GM11168 (cell line): ENCODE measurements around the gene NOTCH2NLA.
"Not testable (repeated sequence)": the region's sequence is repeated elsewhere in the genome, so short reads cannot be mapped to it uniquely, and the experiment has no call there.

Source experiments
- in situ Hi-C: fragments of 300-500 bp; cut with MboI; formaldehyde crosslinking; loops from one replicate; pipeline ENCODE4 v1.12.0; 2022; ENCODE audit warnings: low sequenced_read_pairs; ENCODE audit not compliant: unreplicated experiment

The NOTCH2NLA gene

DNA sequence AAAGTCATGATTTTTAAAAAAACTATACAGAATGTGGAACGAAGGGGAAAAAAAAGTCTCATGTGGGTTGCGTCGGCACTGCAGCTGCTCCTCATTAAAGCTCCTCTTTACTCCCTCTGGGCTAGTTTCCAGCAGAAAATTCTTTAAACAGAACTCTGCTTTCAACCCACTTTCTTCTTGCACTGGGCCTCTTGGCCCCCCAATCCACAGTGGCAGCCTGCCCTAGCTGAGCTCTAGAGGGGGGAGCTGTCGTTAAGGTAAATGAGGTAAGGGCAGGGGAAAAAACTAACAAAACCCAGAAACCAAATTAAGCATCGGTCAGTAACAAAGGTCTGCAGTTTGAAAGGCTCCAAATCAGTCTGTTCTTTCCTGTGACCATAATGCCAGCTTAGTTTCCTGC lies 54.3 kb downstream of the NOTCH2NLA start:
- in situ Hi-C loops, result not testable (repeated sequence)

DNA sequence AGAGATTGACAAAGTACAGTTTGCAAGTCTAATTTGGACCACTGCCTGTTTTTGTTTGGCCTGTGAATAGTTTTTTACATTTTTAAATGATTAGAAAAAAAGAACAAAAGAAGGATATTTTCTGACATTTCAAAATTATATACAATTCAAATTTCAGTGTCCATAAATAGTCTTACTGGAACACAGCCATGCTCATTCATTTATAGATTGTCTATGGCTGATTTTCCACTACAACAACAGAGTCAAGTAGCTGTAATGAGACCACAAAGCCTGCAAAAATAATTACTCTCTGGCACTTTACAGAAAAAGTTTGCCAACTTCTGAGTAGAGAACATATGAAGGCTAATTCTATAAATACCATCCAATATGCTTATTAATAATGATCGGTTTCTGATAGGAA lies 61.1 kb downstream of the NOTCH2NLA start:
- in situ Hi-C loops, result not testable (repeated sequence)

DNA sequence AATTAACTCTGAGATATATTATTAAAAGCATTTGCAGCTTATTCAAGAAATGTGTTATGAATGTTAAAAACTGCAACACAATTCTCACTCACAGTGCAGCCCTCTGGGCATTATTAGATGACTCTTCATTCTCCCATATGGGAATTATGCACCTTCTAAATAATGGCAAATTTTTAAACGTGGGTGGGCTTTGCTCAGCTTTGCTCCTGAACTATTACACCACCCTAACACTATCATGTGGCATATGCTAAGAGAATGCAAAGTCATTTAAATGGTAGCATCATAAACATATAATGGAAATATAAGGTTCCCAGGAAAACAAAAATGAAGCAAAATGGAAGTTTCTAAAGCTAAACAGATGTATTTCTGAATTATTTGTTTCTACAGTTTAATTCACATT lies 61.5 kb downstream of the NOTCH2NLA start:
- in situ Hi-C loops, result not testable (repeated sequence)

DNA sequence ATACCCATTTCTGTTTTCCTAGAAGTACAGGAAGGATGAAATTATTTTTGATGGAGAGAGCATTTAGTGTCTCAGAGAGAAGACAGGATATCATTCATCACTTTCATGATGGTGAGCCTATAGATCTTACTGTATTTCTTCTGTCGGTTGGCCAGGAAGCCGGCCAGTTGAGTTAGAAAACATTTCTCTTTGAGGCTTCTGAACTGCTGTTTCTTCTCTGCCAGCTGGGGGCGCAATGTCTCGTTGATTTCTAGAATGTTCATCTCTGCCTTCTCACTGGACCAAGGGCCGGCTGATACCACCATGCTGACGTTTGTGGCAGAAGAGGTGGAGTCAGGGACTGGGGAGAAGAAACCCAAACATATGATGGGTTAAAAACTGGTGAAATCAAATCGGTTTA lies 84.4 kb downstream of the NOTCH2NLA start, which contains the start of gene NBPF10:
NBPF10 (minus strand) TSS at position 340 of the 400 bp plus-strand sequence; CDS start at position 305, 35 bp downstream.
- in situ Hi-C loops, result not testable (repeated sequence)
